Activated CD4-positive, alpha-beta T cell treated with anti-CD3 and anti-CD28 coated beads, Interleukin-2, amount 50 U/mL, for 48 hours (primary cell): ENCODE data around the gene OR13D1.
"Not testable (repeated sequence)": the region's sequence is repeated elsewhere in the genome, so short reads cannot be mapped to it uniquely, and the experiment has no call there.

ENCODE experiments used
- DNase-seq, 2 experiments: peaks; one replicate each; pipeline ENCODE4 v3.0.0-alpha.2; 2020

Gene OR13D1, protein sequence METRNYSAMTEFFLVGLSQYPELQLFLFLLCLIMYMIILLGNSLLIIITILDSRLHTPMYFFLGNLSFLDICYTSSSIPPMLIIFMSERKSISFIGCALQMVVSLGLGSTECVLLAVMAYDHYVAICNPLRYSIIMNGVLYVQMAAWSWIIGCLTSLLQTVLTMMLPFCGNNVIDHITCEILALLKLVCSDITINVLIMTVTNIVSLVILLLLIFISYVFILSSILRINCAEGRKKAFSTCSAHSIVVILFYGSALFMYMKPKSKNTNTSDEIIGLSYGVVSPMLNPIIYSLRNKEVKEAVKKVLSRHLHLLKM

GRCh38 chr9:104694218-104694617 lies at the start of gene OR13D1:
OR13D1 (plus strand) TSS chr9:104694518; CDS start chr9:104694518, 0 bp downstream.
- no peak for DNase-seq

DNA sequence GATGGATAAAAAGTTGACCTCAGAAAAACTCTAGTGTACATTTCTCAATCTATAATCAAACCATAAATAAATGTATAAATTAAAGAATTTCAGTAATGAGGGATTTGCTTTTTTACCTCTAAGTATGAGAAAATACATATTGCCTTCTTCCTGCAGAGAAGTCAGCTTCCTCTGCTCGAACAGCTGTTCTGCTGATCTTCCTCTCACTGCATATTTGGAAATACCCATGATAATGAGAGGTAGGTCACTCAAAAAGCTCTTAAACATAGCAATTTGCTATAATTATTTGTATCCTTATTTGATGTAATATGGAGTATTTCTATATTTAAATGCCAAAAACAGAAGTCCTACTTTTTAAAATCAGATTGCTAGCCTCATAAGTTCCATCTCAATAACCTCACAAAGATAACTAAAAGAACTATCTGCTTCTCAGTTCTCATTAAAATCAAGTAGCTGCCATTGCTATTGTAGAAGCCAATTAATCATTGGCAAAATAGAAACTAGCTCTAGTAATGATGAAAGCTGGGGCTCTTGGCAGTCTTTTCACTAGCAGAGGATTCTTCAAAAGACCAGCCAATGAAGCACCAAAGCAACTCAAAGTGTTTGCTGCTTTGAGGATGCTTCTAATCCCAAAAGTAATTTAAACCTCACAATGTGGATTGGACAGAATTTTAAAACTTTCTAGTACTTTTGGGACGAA lies 35.7 kb upstream of the OR13D1 start:
- DNase-seq = no peak

DNA sequence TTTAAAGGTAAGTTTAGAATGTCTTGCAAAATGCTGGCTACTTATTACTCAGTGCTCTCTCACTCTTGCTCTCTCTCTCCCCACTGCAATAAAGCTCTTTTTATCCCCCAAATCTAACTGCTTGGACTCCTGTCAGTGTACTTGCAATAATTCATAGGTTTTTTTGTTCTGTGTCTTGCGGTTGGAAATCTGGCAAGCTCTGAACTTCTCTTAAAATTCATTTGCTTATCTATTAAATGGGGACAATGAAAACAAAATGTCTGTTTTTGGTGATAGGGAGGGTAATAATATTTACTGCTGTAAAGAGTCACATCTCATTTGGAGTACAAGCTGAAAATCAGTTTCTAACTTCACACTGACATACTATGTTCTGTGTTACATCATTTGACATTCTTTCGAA lies 18.7 kb upstream of the OR13D1 start:
- DNase-seq = no peak

- no peak for DNase-seq
Observed at GRCh38 chr9:104682642-104683041, 11.7 kb upstream of the OR13D1 start.

DNA sequence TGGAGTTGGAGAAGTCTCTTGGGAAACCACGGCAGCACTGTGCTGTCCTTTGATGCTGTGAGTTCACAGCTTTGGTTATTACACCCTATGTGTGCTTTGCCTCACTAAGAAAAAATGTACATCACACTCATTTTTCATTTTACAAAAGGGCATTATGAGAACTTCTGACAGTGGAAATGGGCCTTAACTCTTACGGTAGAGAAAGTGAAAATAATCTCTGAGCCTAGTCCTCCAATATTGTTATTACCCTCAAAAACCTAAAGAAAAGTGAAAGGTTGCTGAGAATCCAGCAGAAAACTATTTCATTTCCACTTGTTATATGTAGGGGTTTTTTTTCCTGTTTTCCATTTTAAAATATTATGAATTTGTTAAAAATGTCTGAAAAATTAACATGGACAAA lies 8.2 kb upstream of the OR13D1 start:
- DNase-seq = no peak

GRCh38 chr9:104700306-104700705 lies 6.0 kb downstream of the OR13D1 start:
- DNase-seq = no peak

DNA sequence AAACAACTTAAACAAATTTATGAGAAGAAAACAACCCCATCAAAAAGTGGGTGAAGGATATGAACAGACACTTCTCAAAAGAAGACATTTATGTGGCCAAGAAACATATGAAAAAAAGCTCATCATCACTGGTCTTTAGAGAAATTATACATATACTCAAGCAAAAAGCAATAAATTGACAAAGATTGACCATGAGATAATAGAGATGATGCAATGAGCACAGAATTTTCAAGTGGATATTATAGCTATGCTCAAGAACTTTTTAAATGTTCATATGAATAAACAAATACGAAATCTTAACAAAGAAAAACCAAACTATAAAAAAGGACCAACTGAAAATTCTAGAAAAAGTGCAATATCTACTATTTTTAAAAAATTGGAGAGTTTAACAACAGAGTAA lies 14.4 kb downstream of the OR13D1 start:
- not testable (repeated sequence) for DNase-seq

- DNase-seq = no peak
Observed at GRCh38 chr9:104711604-104712003, 17.3 kb downstream of the OR13D1 start.

DNA sequence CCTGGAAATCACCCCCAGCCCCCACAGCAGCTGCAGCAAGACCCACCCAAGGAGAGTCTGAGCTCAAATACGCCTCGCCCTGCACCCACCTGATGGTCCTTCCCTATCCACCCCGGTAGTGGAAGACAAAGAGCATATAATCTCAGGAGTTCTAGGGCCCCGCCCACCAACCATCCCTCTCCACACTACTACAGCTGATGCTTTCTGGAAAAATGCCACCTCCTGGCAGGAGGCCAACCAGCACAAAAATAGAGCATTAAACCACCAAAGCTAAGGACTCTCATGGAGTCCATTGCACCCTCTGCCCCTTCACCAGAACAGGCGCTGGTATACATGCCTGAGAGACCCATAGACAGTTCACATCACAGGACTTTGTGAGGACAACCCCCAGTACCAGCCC lies 30.7 kb downstream of the OR13D1 start:
- DNase-seq = no peak

DNA sequence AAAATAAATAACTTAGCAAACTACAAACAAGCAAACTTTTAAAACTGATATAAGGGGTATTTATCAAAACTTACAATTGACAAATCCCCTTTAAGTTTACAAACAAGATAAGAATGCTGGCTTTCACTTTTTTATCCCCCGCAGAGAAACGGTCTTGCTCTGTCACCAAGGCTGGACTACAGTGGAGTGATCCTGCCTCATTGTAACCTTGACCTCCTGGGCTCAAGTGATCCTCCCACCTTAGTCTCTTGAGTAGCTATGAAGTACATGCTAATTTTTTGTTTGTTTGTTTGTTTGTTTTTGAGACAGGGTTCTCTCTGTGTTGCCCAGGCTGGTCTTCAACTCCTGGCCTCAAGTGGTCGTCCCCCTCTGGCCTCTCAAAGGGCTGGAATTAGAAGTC lies 44.1 kb downstream of the OR13D1 start:
- DNase-seq = no peak

GRCh38 chr9:104740621-104741020 lies 46.3 kb downstream of the OR13D1 start:
- no peak for DNase-seq

- no peak for DNase-seq
Observed at GRCh38 chr9:104743376-104743985, 49.2 kb downstream of the OR13D1 start.
